ENCODE measurements around the gene CYB5A.

CYB5A gene

GRCh38 chr18:74217476-74218143, 74.2 kb downstream of the CYB5A start:
- no peak for DNase-seq

GRCh38 chr18:74216661-74217110, 75.1 kb downstream of the CYB5A start:
- DNase-seq, result no peak

DNA sequence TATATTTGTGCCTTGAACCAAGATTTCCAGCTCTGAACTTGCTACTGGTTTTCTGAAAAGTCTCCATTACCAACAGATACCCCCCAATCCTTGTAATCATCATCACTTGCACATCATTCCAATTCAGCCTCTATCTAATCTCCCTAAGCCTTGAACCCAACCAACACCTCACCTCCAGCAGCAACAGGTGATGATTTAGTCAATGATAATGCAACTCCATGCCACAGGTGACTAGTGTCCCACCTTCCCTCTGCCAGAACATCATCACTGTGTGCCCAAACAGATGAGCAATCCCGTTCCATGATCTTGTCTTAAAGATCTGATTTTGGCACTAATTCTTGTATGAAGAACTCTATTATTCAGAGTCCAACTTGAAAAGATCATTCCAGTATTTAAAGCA, 75.9 kb downstream of the CYB5A start:
- DNase-seq, result no peak

DNA sequence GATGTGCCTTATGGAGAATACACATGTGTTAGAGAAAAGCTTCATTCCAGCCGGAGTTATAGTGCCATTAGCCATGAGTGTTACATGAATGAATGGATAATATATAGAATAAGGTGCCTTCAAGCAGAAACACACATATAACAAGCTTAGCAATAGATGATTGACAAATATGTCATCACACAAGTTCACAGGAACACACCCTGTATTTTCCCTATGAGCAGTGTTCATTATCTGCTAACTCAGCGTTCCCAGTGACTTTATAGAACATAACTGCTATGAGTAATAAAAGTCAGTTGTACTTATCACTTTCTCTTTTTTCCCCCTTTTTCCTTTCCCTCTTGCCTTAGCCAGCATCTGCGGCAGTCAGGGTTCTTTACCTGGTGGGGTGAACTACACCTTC, 78.3 kb downstream of the CYB5A start:
- no peak for DNase-seq

GRCh38 chr18:74204526-74205152, 87.1 kb downstream of the CYB5A start:
- DNase-seq, result peak in 2 of 56 donors; percentile 3 to 17

- DNase-seq, result no peak
Observed at GRCh38 chr18:74203811-74204210, 88.0 kb downstream of the CYB5A start.
